Activated CD8-positive, alpha-beta memory T cell treated with anti-CD3 and anti-CD28 coated beads for 1 hour (primary cell): ENCODE measurements around the gene HAVCR2.

Experiments used
- DNase-seq, 2 donors: peaks; one replicate each; pipeline ENCODE4 v3.0.0-alpha.2; 2020; ENCODE audit warnings: low read depth in 1 of 2; ENCODE audit errors: extremely low read depth in 1 of 2

The HAVCR2 gene

GRCh38 chr5:157108976-157109375 lies at the start of gene HAVCR2:
Gene HAVCR2 (minus strand): TSS chr5:157109044. CDS start chr5:157108983, 61 bp downstream.
- no peak for DNase-seq

GRCh38 chr5:157157293-157157891 lies 48.5 kb upstream of the HAVCR2 start:
- no peak for DNase-seq

- DNase-seq, result no peak
Observed at GRCh38 chr5:157155297-157155696, 46.5 kb upstream of the HAVCR2 start.

DNA sequence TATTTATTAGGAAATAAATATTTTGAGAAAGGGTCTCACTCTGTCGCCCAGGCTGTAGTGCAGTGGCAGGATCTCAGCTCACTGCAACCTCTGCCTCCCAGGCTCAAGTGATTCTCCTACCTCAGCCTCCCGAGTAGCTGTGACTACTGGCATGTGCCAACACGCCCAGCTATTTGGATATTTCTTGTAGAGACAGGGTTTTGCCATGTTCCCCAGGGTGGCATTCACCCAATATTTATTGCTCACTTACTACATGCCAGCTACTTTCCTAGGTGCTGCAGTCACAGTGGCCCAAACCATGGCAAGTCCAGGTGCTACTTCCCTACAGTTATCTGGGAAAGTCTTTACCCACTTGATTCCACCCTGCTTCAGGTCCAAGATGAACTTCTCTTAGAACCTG lies 42.2 kb upstream of the HAVCR2 start:
- DNase-seq, result no peak

DNA sequence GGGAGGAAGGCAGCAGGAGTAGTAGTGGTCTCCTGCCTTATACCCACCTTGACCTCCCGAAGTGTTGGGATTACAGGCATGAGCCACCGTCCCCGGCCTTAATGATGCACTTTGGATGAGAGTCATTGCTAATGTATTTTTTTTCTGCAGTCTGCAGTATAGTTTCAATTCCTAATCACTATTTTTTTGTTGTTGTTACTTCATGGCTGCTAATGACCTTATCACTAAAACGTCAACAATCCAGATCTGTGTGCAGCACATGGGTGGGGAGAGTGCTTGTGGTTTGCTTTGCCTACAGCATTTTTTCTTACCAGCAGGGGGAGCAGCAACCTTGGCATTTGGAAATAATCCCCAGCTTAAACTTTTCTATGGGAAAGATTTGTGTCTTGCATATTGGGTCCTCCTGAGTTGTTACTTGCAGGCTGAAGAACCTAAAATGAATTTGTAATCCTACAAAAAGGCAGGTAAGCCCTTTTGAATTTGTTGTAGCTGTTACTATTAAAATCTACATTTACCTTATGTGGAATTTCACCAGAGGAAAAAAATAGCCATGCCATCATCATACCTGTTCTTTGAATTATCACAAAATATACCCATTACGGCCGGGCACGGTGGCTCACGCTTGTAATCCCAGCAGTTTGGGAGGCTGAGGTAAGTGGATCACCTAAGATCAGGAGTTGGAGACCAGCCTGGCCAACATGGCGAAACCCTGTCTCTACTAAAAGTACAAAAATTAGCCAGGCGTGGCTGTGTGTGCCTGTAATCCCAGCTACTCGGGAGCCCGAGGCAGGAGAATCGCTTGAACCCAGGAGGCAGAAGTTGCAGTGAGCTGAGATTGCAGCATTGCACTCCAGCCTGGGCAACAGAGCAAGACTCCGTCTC lies 40.1 kb upstream of the HAVCR2 start:
- DNase-seq, result peak; percentile 62 to 63

GRCh38 chr5:157143127-157143971 lies 34.5 kb upstream of the HAVCR2 start:
- DNase-seq, result no peak

- DNase-seq, result peak; percentile 71 to 85
Observed at GRCh38 chr5:157142317-157143126, 33.7 kb upstream of the HAVCR2 start, which contains the start of gene MED7. Gene MED7 (minus strand): TSS chr5:157142865. CDS start chr5:157139431, 3,434 bp downstream.

- no peak for DNase-seq
Observed at GRCh38 chr5:157137691-157138090, 28.8 kb upstream of the HAVCR2 start.

- DNase-seq, result no peak
Observed at GRCh38 chr5:157132281-157132612, 23.4 kb upstream of the HAVCR2 start.

DNA sequence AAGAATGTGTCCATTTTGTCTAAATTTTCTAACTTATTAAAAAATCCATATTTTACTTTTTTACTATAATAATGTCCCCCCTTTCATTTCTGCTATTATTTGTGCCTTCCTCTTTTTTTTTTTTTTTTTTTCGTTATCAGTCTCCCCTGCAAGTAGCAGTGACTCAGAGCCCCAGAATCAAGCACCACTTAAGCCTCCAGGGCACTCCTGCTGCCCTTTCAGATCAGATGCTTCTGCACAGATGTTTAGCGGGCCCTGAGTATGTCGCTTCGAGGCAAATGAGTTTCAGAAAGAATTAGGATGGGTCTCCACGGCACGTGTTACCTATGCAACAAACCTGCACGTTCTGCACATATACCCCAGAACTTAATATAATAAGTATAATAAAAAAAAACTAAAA lies 22.1 kb upstream of the HAVCR2 start:
- no peak for DNase-seq

DNA sequence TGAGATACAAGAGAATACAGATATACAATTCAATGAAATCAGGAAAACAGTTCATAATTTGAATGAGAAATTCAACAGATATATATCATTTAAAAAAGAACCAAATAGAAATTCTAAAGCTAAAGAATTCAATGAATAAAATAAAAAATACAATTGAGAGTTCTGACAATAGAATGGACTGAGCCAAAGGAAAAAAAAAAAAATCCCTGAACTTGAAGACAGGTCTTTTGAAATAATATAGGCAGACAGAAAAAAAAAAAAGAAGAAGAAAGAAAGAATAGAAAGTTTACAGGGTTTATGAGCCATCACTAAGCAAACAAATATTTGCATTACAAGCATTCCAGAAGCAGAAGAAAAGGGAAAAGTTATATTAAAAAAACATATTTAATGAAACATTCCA lies 12.9 kb upstream of the HAVCR2 start:
- DNase-seq, result no peak

- no peak for DNase-seq
Observed at GRCh38 chr5:157120102-157120501, 11.3 kb upstream of the HAVCR2 start.

DNA sequence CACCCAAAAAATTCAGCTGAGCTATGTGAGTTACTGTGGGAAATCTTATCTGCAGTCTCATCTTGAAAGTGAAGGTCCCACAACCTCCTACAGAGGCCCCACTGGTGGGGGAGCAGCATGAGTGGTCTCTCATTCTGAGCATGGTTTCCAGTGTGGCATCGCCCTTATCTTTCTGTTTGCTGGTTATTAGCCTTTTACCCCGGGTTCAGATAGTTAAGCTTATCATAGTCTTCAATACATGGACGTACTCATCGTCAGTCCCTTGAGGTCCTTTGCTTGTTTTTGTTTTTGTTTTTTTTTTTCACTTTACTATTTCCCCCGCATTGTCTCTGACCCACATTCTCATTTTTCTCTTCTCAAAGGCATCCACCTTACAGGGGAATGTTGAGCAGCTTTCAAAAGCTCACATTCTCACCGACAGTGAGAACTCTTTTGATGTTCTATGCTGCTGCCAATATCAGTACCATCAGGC lies 7.7 kb upstream of the HAVCR2 start:
- no peak for DNase-seq

- DNase-seq, result no peak
Observed at GRCh38 chr5:157115502-157115901, 6.7 kb upstream of the HAVCR2 start.

- DNase-seq, result no peak
Observed at GRCh38 chr5:157115012-157115411, 6.2 kb upstream of the HAVCR2 start.

GRCh38 chr5:157113002-157113401 lies 4.2 kb upstream of the HAVCR2 start:
- no peak for DNase-seq

GRCh38 chr5:157109744-157110143 lies 900 bp upstream of the HAVCR2 start:
- DNase-seq, result no peak

DNA sequence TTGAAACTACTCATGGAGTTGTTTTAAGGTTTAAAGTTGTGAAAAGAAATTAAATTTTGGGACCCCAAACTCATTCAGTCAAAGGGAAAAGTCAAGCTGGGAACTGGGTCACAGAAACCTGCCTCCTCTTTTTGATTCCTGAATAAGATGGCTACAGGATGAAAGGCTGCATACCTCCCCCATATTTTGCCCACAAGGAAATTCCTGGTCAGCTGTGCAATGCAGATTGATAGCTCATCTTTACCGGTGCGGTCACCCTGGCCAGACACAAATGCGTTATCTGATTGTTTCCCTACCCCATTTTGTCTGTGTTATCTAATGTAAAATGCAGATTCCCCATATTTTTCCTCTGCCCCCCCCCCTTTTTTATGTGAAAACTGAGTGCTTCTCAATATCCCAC lies 1.3 kb downstream of the HAVCR2 start:
- DNase-seq, result no peak

- no peak for DNase-seq
Observed at GRCh38 chr5:157106630-157107461, 2.0 kb downstream of the HAVCR2 start.
